ENCODE data around the gene AMFR. TPM values are rescaled to one million over a fixed set of nuclear protein-coding genes. Genes with fewer than 3 reads are reported as not detected.

The AMFR gene
- total RNA-seq, 2 donors from 2014 or later = 64.8 to 102 TPM

- no peaks in the 10 kb centered on the region for H3K27me3 Mint-ChIP-seq
- H3K27ac Mint-ChIP-seq = peak overlapping the region; percentile 66
- peaks cover 6% of the 10 kb centered on the region for H3K36me3 Mint-ChIP-seq (ENCODE audit: low read depth)
- H3K9me3 ChIP-seq (ENCODE audit: control insufficient read depth, low read length, poor library complexity, severe bottlenecking) = no peaks in the 10 kb centered on the region
- ATAC-seq = no peak
- DNase-seq = no peak
- no peak overlapping the region for H3K4me3 Mint-ChIP-seq
- H3K4me1 Mint-ChIP-seq = peaks cover 8% of the 10 kb centered on the region
These were observed 63.2 kb downstream of the AMFR start for GRCh38 chr16:56362057-56362655.

- Mint-ChIP-seq H3K27me3 (no peaks in the 10 kb centered on the region), H3K27ac (peak overlapping the region; percentile 63), H3K4me1 (peaks cover 15% of the 10 kb centered on the region), H3K4me3 (no peak overlapping the region), H3K36me3 (ENCODE audit: low read depth) (peaks cover 5% of the 10 kb centered on the region)
- H3K9me3 ChIP-seq (ENCODE audit: control insufficient read depth, low read length, poor library complexity, severe bottlenecking) = no peaks in the 10 kb centered on the region
- ATAC-seq = no peak
- DNase-seq = no peak
These were observed 65.0 kb downstream of the AMFR start for GRCh38 chr16:56360117-56361008.

GRCh38 chr16:56357765-56358322, 67.5 kb downstream of the AMFR start:
- Mint-ChIP-seq H3K4me3 (peak overlapping the region; percentile 45), H3K4me1 (peaks cover 15% of the 10 kb centered on the region), H3K27me3 (no peaks in the 10 kb centered on the region), H3K27ac (no peak overlapping the region), H3K36me3 (ENCODE audit: low read depth) (peaks cover 3% of the 10 kb centered on the region)
- no peaks in the 10 kb centered on the region for H3K9me3 ChIP-seq (ENCODE audit: control insufficient read depth, low read length, poor library complexity, severe bottlenecking)
- DNase-seq (no peak), ATAC-seq (no peak)

GRCh38 chr16:56357241-56357764, 68.0 kb downstream of the AMFR start:
- H3K36me3 Mint-ChIP-seq (ENCODE audit: low read depth) = peaks cover under 1% of the 10 kb centered on the region
- H3K27ac Mint-ChIP-seq = peak overlapping the region; percentile 88
- no peaks in the 10 kb centered on the region for H3K9me3 ChIP-seq (ENCODE audit: control insufficient read depth, low read length, poor library complexity, severe bottlenecking)
- H3K4me3 Mint-ChIP-seq = peak overlapping the region; percentile 92
- H3K4me1 Mint-ChIP-seq = peaks cover 12% of the 10 kb centered on the region
- no peaks in the 10 kb centered on the region for H3K27me3 Mint-ChIP-seq
- no peak for ATAC-seq
- DNase-seq = no peak

- Mint-ChIP-seq H3K36me3 (ENCODE audit: low read depth) (no peaks in the 10 kb centered on the region), H3K4me3 (peak overlapping the region; percentile 92), H3K4me1 (peaks cover 12% of the 10 kb centered on the region), H3K27ac (peak overlapping the region; percentile 88), H3K27me3 (no peaks in the 10 kb centered on the region)
- peak; percentile 41 to 53 (median 47) for DNase-seq
- peak; percentile 86 for ATAC-seq
- no peaks in the 10 kb centered on the region for H3K9me3 ChIP-seq (ENCODE audit: control insufficient read depth, low read length, poor library complexity, severe bottlenecking)
These were observed 68.8 kb downstream of the AMFR start for GRCh38 chr16:56356276-56357240.

GRCh38 chr16:56355786-56356275, 69.5 kb downstream of the AMFR start:
- Mint-ChIP-seq H3K4me1 (peaks cover 14% of the 10 kb centered on the region), H3K27ac (peak overlapping the region; percentile 88), H3K36me3 (ENCODE audit: low read depth) (peaks cover 2% of the 10 kb centered on the region), H3K4me3 (peak overlapping the region; percentile 92), H3K27me3 (no peaks in the 10 kb centered on the region)
- H3K9me3 ChIP-seq (ENCODE audit: control insufficient read depth, low read length, poor library complexity, severe bottlenecking) = no peaks in the 10 kb centered on the region
- ATAC-seq (no peak), DNase-seq (no peak)

GRCh38 chr16:56355221-56355620, 70.1 kb downstream of the AMFR start:
- no peak for DNase-seq

GRCh38 chr16:56354746-56355145, 70.6 kb downstream of the AMFR start:
- peak overlapping the region; percentile 8 for H3K27ac Mint-ChIP-seq
- no peaks in the 10 kb centered on the region for H3K9me3 ChIP-seq (ENCODE audit: control insufficient read depth, low read length, poor library complexity, severe bottlenecking)
- peaks cover 13% of the 10 kb centered on the region for H3K4me1 Mint-ChIP-seq
- no peaks in the 10 kb centered on the region for H3K27me3 Mint-ChIP-seq
- H3K36me3 Mint-ChIP-seq (ENCODE audit: low read depth) = peaks cover 2% of the 10 kb centered on the region
- ATAC-seq (no peak), DNase-seq (no peak)
- H3K4me3 Mint-ChIP-seq = no peak overlapping the region

More at GRCh38 chr16:56355221-56355620, 70.1 kb downstream of the AMFR start:
- Mint-ChIP-seq H3K4me1 (peaks cover 14% of the 10 kb centered on the region), H3K36me3 (ENCODE audit: low read depth) (peaks cover 2% of the 10 kb centered on the region), H3K4me3 (no peak overlapping the region), H3K27ac (peak overlapping the region; percentile 8), H3K27me3 (no peaks in the 10 kb centered on the region)
- H3K9me3 ChIP-seq (ENCODE audit: control insufficient read depth, low read length, poor library complexity, severe bottlenecking) = no peaks in the 10 kb centered on the region
- ATAC-seq = no peak

GRCh38 chr16:56354016-56354415, 71.3 kb downstream of the AMFR start:
- Mint-ChIP-seq H3K27ac (peak overlapping the region; percentile 8), H3K36me3 (ENCODE audit: low read depth) (peaks cover 2% of the 10 kb centered on the region), H3K4me3 (no peak overlapping the region), H3K27me3 (no peaks in the 10 kb centered on the region), H3K4me1 (peaks cover 12% of the 10 kb centered on the region)
- DNase-seq (no peak), ATAC-seq (no peak)
- no peaks in the 10 kb centered on the region for H3K9me3 ChIP-seq (ENCODE audit: control insufficient read depth, low read length, poor library complexity, severe bottlenecking)

- Mint-ChIP-seq H3K27ac (no peak overlapping the region), H3K4me3 (no peak overlapping the region), H3K4me1 (peaks cover 11% of the 10 kb centered on the region), H3K27me3 (no peaks in the 10 kb centered on the region), H3K36me3 (ENCODE audit: low read depth) (peaks cover 2% of the 10 kb centered on the region)
- no peaks in the 10 kb centered on the region for H3K9me3 ChIP-seq (ENCODE audit: control insufficient read depth, low read length, poor library complexity, severe bottlenecking)
- DNase-seq = no peak
- ATAC-seq = no peak
These were observed 72.1 kb downstream of the AMFR start for GRCh38 chr16:56353054-56353921.

GRCh38 chr16:56352351-56353053, 72.8 kb downstream of the AMFR start:
- Mint-ChIP-seq H3K36me3 (ENCODE audit: low read depth) (peaks cover 2% of the 10 kb centered on the region), H3K4me1 (peaks cover 9% of the 10 kb centered on the region), H3K27me3 (no peaks in the 10 kb centered on the region), H3K4me3 (no peak overlapping the region), H3K27ac (no peak overlapping the region)
- DNase-seq (no peak), ATAC-seq (no peak)
- H3K9me3 ChIP-seq (ENCODE audit: control insufficient read depth, low read length, poor library complexity, severe bottlenecking) = no peaks in the 10 kb centered on the region

Data from T-helper 17 cell (primary cell).